CD14-positive monocyte (primary cell): ENCODE measurements around the gene TOMM20. TPM values are rescaled to one million over a fixed set of nuclear protein-coding genes. Genes with fewer than 3 reads are reported as not detected.

Experiments
- DNase-seq, 3 donors: peaks; one replicate each; pipeline ENCODE4 v3.0.0-alpha.2; 2011 to 2022
- H2AFZ ChIP-seq: 2 replicates; pipeline ENCODE4 v1.6.0; 2012; ENCODE audit warnings: mild to moderate bottlenecking, low read depth, low read length, inconsistent platforms; ENCODE audit not compliant: insufficient read depth, poor library complexity, severe bottlenecking
- H3K27ac ChIP-seq, 2 donors: 1 replicate in 1 of 2; 2 replicates in 1 of 2; pipeline ENCODE4 v1.5.1; 2012 to 2013; ENCODE audit warnings: low read length in 2 of 2, control low read depth in 1 of 2, inconsistent platforms in 1 of 2, low read depth in 1 of 2, mild to moderate bottlenecking in 1 of 2
- H3K27me3 ChIP-seq, 2 donors: one replicate each; pipeline versions ENCODE4 v1.6.0 to v1.6.1; 2011 to 2013; ENCODE audit warnings: low read length in 2 of 2; ENCODE audit not compliant: control insufficient read depth in 2 of 2, insufficient read depth in 2 of 2
- H3K36me3 ChIP-seq, 2 donors: replicated peaks in 1 of 2; 1 replicate in 1 of 2; 2 replicates in 1 of 2; pipeline versions ENCODE4 v1.5.1 to v1.6.1; 2012 to 2013; ENCODE audit warnings: low read length in 2 of 2, control low read depth in 1 of 2, inconsistent platforms in 1 of 2, mild to moderate bottlenecking in 1 of 2; ENCODE audit not compliant: insufficient read depth in 2 of 2, control insufficient read depth in 1 of 2
- H3K4me1 ChIP-seq, 2 donors: 1 replicate in 1 of 2; 2 replicates in 1 of 2; pipeline versions ENCODE4 v1.5.1 to v1.6.1; 2012 to 2013; ENCODE audit warnings: low read length in 2 of 2, control low read depth in 1 of 2, inconsistent platforms in 1 of 2, mild to moderate bottlenecking in 1 of 2, moderate library complexity in 1 of 2; ENCODE audit not compliant: insufficient read depth in 2 of 2, control insufficient read depth in 1 of 2
- H3K4me2 ChIP-seq: replicated peaks from 2 replicates; pipeline ENCODE3; 2012; ENCODE audit warnings: low read length, moderate library complexity, mild to moderate bottlenecking; ENCODE audit not compliant: poor library complexity, severe bottlenecking; ENCODE audit errors: extremely low read depth
- H3K4me3 ChIP-seq, 3 experiments: fragments of 200-600 bp in 1 of 3; sonication (generic) in 1 of 3; replicated peaks in 1 of 3; 1 replicate in 2 of 3; 2 replicates in 1 of 3; pipeline ENCODE4 v1.5.1; 2011 to 2013; ENCODE audit warnings: low read length in 3 of 3, mild to moderate bottlenecking in 3 of 3, control low read depth in 2 of 3, low read depth in 2 of 3, inconsistent platforms in 1 of 3, moderate library complexity in 1 of 3
- H3K79me2 ChIP-seq: 2 replicates; pipeline ENCODE4 v1.6.0; 2012; ENCODE audit warnings: mild to moderate bottlenecking, control low read depth, inconsistent platforms, low read length, moderate library complexity; ENCODE audit not compliant: insufficient read depth
- H3K9ac ChIP-seq: 2 replicates; pipeline ENCODE4 v1.6.0; 2017; ENCODE audit warnings: low read length, mild to moderate bottlenecking; ENCODE audit not compliant: insufficient read depth, poor library complexity, severe bottlenecking
- H3K9me3 ChIP-seq, 2 donors: replicated peaks in 1 of 2; 1 replicate in 1 of 2; 2 replicates in 1 of 2; pipeline versions ENCODE4 v1.5.1 to v1.6.1; 2012 to 2013; ENCODE audit warnings: low read length in 2 of 2, control low read depth in 1 of 2; ENCODE audit not compliant: control insufficient read depth in 1 of 2, insufficient read depth in 1 of 2
- H4K20me1 ChIP-seq: 2 replicates; pipeline ENCODE4 v1.6.0; 2012; ENCODE audit warnings: mild to moderate bottlenecking, low read length, control low read depth, moderate library complexity; ENCODE audit not compliant: insufficient read depth
- H3K27ac Mint-ChIP-seq, 7 donors: one replicate each; pipeline ENCODE4 v1.8.0; 2020; ENCODE audit warnings: mild to moderate bottlenecking in 7 of 7, mixed read lengths in 7 of 7, moderate library complexity in 6 of 7, inconsistent platforms in 2 of 7
- H3K27me3 Mint-ChIP-seq, 3 donors: one replicate each; pipeline ENCODE4 v1.8.0; 2021 to 2022; ENCODE audit warnings: low read depth in 3 of 3, mild to moderate bottlenecking in 3 of 3, mixed read lengths in 3 of 3, moderate library complexity in 3 of 3, inconsistent platforms in 1 of 3
- H3K36me3 Mint-ChIP-seq, 2 donors: one replicate each; pipeline ENCODE4 v1.8.0; 2020; ENCODE audit warnings: mixed read lengths in 2 of 2, inconsistent platforms in 1 of 2, mild to moderate bottlenecking in 1 of 2
- H3K4me1 Mint-ChIP-seq: one replicate; pipeline ENCODE4 v1.8.0; 2020; ENCODE audit warnings: mild to moderate bottlenecking, mixed read lengths
- H3K4me3 Mint-ChIP-seq, 2 donors: one replicate each; pipeline ENCODE4 v1.8.0; 2020; ENCODE audit warnings: mild to moderate bottlenecking in 2 of 2, mixed read lengths in 2 of 2, moderate library complexity in 1 of 2
- H3K9me3 Mint-ChIP-seq, 7 donors: one replicate each; pipeline ENCODE4 v1.8.0; 2020 to 2022; ENCODE audit warnings: mixed read lengths in 7 of 7, mild to moderate bottlenecking in 6 of 7, moderate library complexity in 6 of 7, inconsistent platforms in 2 of 7
- WGBS: methylation state at CpG from one replicate; pipeline ENCODE4 v1.1.5; 2013; ENCODE audit warnings: missing lambda C conversion rate; ENCODE audit not compliant: insufficient coverage; 5-methylcytosine and 5-hydroxymethylcytosine counted together
- intact Hi-C, 2 donors: fragments of 100-400 bp; cut with micrococcal nuclease; formaldehyde crosslinking; loops; one replicate each; pipeline versions ENCODE4 v1.15.0 to v1.15.1; 2023
- polyA plus RNA-seq, 3 donors: library from polyadenylated mRNA; depleted of rRNA in 1 of 3; unstranded in 2 of 3; stranded (reverse) in 1 of 3; fragments of 300-500 nt in 2 of 3; fragments of >200 nt in 1 of 3; fragmentation: Illumina TruSeq in 2 of 3; gene quantifications; 1 replicate in 2 of 3; 2 replicates in 1 of 3; pipeline ENCODE4 v1.2.3, GENCODE V29; 2012 to 2021
- TF ChIP-seq, protein P1 (sequence below): fragments of 200-600 bp; IDR thresholded peaks from one replicate; pipeline ENCODE4 v1.8.0; 2022; ENCODE audit warnings: antibody characterized with exemption, mild to moderate bottlenecking

Gene TOMM20
- polyA plus RNA-seq, 3 donors: 26.5 to 34.8 (median 31.5) TPM

DNA sequence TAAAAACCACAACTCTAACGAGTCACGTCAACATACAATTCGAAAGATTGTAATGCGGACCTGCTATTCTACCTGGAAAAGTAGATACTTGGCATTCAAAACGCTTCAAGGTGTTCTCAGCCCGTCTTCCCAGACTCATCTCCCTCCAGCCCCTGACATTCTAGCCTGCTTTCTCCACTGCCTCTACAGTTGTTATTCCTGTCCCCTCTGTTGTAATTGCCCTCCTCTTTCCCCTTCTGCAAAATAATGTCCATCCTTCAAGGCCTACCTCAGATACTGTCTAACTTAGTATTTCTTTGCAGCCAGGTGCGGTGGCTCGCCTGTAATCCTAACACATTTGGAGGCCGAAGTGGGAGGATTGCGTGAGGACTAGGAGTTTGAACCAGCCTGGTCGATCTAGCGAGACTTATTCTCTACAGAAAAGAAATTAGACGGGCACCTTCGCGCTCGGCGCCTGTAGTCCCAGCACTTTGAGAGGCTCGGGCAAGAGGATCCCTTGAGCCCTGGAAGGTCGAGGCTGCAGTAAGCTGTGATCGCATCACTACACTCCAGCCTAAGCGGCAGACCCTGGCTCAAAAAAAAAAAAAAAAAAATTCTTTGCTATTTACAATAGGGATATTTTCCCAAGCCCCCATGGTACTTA lies 33.2 kb upstream of the TOMM20 start:
- peaks cover 14 to 23% of the 10 kb centered on the region in 2 donors for H3K4me1 ChIP-seq
- no peaks in the 10 kb centered on the region for H3K27me3 ChIP-seq
- peaks cover 12% of the 10 kb centered on the region for H3K4me1 Mint-ChIP-seq
- H3K27ac ChIP-seq: peak overlapping the region in 1 of 2 donors; percentile 94
- peak overlapping the region; percentile 84 for H3K9ac ChIP-seq
- intact Hi-C loops: loop anchor here (5.0 kb wide), 2 partner anchors 35 to 165 kb away; partner anchors contain the start of genes ARID4B (in 1 of the 2), GGPS1 (in 1 of the 2) and TOMM20 (in 1 of the 2)
- peaks cover 39% of the 10 kb centered on the region for H3K79me2 ChIP-seq
- H3K4me3 Mint-ChIP-seq: peak overlapping the region; percentile 99 to 100
- TF ChIP-seq, protein P1, sequence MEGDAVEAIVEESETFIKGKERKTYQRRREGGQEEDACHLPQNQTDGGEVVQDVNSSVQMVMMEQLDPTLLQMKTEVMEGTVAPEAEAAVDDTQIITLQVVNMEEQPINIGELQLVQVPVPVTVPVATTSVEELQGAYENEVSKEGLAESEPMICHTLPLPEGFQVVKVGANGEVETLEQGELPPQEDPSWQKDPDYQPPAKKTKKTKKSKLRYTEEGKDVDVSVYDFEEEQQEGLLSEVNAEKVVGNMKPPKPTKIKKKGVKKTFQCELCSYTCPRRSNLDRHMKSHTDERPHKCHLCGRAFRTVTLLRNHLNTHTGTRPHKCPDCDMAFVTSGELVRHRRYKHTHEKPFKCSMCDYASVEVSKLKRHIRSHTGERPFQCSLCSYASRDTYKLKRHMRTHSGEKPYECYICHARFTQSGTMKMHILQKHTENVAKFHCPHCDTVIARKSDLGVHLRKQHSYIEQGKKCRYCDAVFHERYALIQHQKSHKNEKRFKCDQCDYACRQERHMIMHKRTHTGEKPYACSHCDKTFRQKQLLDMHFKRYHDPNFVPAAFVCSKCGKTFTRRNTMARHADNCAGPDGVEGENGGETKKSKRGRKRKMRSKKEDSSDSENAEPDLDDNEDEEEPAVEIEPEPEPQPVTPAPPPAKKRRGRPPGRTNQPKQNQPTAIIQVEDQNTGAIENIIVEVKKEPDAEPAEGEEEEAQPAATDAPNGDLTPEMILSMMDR: no peak
- peak overlapping the region; percentile 75 to 97 (median 95) for H3K4me3 ChIP-seq
- peak overlapping the region; percentile 85 for H2AFZ ChIP-seq
- no peak for DNase-seq
- peak overlapping the region; percentile 97 to 99 (median 99) for H3K27ac Mint-ChIP-seq
- peak overlapping the region; percentile 86 for H3K4me2 ChIP-seq
- peaks cover 4 to 16% of the 10 kb centered on the region in 2 donors for H3K36me3 Mint-ChIP-seq
- no peaks in the 10 kb centered on the region for H3K27me3 Mint-ChIP-seq
- H3K9me3 ChIP-seq: no peaks in the 10 kb centered on the region
- H3K9me3 Mint-ChIP-seq: peaks cover 0 to 5% (median 0%) of the 10 kb centered on the region in 7 donors
- peaks cover 21 to 26% of the 10 kb centered on the region in 2 donors for H3K36me3 ChIP-seq
- 68% methylated on average over 18 of the region's 21 CpGs for WGBS
- H4K20me1 ChIP-seq: peaks cover 6% of the 10 kb centered on the region

DNA sequence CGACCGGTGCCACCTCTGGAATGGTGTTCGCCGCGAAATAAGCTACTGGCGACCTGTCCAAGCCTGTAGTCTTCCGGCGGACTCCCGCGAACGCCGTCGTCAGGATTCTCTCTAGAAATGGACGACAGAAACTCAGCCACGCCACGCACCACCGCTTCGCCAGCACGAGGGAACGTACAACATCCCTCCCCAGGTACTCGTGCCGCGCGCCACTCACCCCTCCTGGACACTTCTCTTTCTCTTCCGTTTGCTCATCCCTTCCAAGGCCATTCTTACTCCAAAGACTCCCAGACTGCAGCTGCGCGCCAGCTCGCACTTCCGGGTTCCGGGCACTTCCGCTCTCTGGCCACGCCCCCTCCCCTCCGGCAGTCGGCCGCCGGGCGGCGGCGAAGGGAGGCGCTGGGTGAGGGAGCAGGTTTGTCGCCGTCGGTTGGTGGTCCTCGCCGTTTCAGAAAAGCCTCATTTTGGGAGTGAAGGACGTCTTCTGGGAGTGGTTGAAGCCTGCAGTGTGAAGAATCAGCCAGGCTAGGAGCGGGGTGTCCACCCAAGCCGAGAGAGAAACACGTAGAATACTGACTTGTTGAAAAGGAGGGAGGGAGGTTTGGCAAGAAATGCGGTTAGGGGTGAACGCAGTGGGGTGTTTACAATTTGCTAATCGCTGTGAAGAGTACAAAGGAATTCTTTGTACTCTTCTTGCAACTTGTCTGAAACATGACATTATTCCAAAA lies 32.5 kb upstream of the TOMM20 start, which contains the start of gene RBM34:
RBM34 (minus strand) TSS at position 294 of the 728 bp plus-strand sequence; CDS start at position 270, 24 bp downstream.
- peak within 1 kb of the TSS; percentile 94 to 96 for H3K27ac ChIP-seq
- WGBS: under 1% methylated on average over 45 of the region's 52 CpGs
- no peaks in the 10 kb centered on the region for H3K27me3 ChIP-seq
- Mint-ChIP-seq H3K27ac (peak within 1 kb of the TSS; percentile 97 to 99 (median 99)), H3K4me1 (peaks cover 12% of the 10 kb centered on the region), H3K4me3 (peak within 1 kb of the TSS; percentile 99 to 100), H3K36me3 (peaks cover 4 to 13% of the 10 kb centered on the region in 2 donors), H3K9me3 (peaks cover 0 to 5% (median 0%) of the 10 kb centered on the region in 7 donors), H3K27me3 (no peaks in the 10 kb centered on the region)
- H3K9me3 ChIP-seq: no peaks in the 10 kb centered on the region
- intact Hi-C loops: loop anchor here (5.0 kb wide), 2 partner anchors 34 to 166 kb away; partner anchors contain the start of genes ARID4B (in 1 of the 2), GGPS1 (in 1 of the 2) and TOMM20 (in 1 of the 2)
- TF ChIP-seq, protein P1: no peak
- H4K20me1 ChIP-seq: peaks cover 7% of the 10 kb centered on the region
- peaks cover 14 to 23% of the 10 kb centered on the region in 2 donors for H3K4me1 ChIP-seq
- H2AFZ ChIP-seq: peak within 1 kb of the TSS; percentile 85
- H3K4me2 ChIP-seq: peak within 1 kb of the TSS; percentile 86
- peak within 1 kb of the TSS; percentile 84 for H3K9ac ChIP-seq
- DNase-seq: peak; percentile 88 to 92 (median 91)
- peak within 1 kb of the TSS; percentile 75 to 97 (median 95) for H3K4me3 ChIP-seq
- H3K36me3 ChIP-seq: peaks cover 26 to 28% of the 10 kb centered on the region in 2 donors
- peaks cover 45% of the 10 kb centered on the region for H3K79me2 ChIP-seq
